ENCODE measurements around the gene TEX30. TPM values are rescaled to one million over a fixed set of nuclear protein-coding genes. Genes with fewer than 3 reads are reported as not detected.
A peak's percentile ranks its signal among the peaks of the same experiment; 100 is the strongest.
"Not testable (repeated sequence)": the region's sequence is repeated elsewhere in the genome, so short reads cannot be mapped to it uniquely, and the experiment has no call there.

Gene TEX30
- 32.0 and 36.1 TPM in 2 replicates for total RNA-seq (2014; rRNA removed; shearing (Covaris generic))

- DNase-seq (ENCODE audit: low spot score), result peak; percentile 45
Measured at GRCh38 chr13:102773441-102774213, at the start of gene TEX30. TSS of gene TEX30 (minus strand) at chr13:102773786. CDS start at chr13:102770026, 3,760 bp downstream.

GRCh38 chr13:102817907-102818306 is 44.3 kb upstream of the TEX30 start:
- DNase-seq (ENCODE audit: low spot score), result no peak

- DNase-seq (ENCODE audit: low spot score), result no peak
Measured at GRCh38 chr13:102817241-102817640, 43.7 kb upstream of the TEX30 start.

DNA sequence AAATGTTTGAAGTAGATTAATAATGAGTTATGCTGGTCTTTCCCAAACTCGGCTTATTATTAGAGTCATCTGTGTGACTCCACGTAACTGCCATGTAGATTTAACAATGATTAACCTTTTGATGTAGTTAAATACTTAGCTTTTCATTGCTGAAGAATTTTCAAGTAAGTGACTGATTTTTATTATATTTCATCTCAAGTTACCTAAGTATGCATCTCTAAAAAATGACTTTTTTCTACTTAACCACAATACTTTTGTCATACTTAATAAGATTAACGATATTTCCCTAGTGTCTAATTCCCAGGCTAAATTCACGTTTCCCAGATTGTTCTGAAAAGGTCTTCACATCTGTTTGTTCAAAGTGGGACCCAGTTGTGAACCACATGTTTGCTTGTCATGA is 43.1 kb upstream of the TEX30 start:
- DNase-seq (ENCODE audit: low spot score), result no peak

DNA sequence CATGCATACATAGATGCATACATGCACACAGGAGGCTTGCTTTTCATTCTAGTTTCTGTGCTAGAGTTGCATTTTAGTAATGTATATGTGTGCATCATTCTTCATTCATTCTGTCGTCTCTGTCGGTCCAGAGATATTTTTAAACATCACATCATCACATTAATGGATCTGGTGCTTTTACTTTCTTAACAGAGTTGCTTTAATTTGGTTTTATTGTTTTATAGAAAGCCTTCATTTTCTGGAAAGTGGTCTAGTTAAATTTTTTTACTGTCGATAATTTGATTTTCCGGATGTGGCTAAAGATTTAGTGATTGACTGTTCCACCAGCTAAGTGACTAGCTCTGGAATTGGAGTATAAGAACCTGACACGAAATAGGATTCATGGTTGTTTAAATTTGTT is 42.2 kb upstream of the TEX30 start:
- no peak for DNase-seq (ENCODE audit: low spot score)

GRCh38 chr13:102814793-102815192 is 41.2 kb upstream of the TEX30 start:
- no peak for DNase-seq (ENCODE audit: low spot score)

DNA sequence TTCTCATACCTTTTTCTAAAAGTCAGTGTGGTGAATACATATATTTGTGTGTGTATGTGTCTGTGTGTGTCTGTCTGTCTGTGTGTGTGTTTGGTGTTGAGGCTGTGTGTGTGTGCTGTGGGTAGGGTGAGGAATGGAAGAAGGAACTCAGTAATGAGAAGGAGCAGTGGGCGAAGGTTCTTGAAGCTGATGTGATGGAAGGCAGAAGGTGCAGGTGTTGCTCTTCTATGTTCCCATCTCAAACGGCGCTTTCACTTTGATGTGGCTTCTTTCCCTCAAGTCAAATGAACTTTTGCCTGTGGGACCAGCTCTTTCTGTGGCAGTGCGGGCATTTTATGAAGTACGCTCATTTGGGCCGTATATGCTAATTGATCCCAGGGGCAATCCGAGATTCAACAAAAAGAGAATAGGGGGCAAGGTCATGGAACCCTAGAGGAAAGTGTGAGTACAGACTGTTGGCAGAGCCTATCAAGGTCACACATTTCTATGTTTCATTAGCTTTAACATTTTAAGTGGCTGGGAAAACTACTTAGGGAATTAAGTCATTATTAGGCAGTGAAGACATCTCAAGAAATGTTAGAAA is 40.5 kb upstream of the TEX30 start:
- DNase-seq (ENCODE audit: low spot score), result no peak

DNA sequence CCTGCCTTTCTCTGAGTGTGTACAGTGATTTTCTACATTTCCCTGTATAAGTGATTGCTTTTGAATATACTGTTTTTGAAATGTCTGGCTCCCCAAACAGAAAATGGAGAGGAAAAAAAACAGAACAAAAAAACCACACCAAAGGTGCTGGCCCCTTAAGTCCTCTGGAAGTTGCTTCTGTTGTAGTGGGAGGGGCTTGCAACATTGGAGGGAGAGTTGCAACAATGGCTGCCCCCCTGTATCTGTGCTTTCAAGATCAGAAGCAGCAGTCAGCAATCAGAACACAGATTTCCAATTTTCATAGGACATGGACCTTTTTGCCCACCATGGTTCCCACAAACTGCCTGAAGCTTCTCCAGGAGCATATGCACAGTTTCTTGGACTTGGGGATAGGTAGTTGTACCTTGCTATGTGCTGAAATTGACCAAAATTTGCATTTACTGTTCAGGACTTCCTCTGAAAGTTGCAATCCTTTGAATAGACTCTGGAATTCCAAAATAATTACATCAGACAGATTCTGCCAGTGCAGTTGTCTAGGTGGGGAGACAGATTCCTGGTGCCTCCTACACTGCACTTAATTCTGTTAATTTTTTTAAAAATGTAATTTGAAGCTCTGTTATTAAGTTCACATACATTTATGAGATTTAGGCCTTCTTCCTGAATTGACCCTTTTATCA is 39.2 kb upstream of the TEX30 start:
- DNase-seq (ENCODE audit: low spot score), result no peak

DNA sequence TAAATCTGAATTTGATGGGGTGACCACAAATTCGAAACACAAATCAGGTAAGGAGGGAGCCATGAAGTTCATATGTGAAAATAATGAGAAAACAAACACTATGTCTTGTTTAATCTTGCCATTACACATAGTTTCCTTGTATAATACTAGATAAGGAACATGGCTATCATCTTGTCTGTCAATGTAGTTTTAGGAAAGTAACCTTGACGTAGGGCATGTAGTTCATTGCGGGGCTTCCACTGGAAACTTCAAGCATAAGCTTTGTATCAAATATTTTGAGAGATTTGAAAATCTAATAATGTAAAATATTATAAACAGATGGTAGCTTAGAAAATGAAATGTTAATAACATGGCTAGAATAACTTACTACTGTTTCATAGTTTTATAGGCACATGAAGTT is 34.1 kb upstream of the TEX30 start:
- DNase-seq (ENCODE audit: low spot score), result no peak

DNA sequence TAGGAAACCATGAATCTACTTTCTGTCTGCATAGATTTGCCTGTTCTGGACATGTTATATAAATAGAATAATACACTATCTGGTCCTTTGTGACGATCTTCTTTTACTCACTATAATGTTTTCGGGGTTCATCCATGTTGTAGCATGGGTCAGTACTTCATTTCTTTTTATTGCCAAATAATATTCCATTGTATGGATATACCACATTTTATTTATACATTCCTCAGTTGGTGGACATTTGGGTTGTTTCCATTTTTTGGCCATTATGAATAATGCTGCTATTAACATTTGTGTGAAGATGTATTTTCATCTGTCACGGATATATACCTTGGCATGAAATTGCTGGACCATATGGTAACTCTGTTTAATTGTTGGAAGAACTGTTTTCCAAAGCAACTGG is 32.1 kb upstream of the TEX30 start:
- no peak for DNase-seq (ENCODE audit: low spot score)

- peak; percentile 32 for DNase-seq (ENCODE audit: low spot score)
Measured at GRCh38 chr13:102800145-102801041, 26.8 kb upstream of the TEX30 start.

DNA sequence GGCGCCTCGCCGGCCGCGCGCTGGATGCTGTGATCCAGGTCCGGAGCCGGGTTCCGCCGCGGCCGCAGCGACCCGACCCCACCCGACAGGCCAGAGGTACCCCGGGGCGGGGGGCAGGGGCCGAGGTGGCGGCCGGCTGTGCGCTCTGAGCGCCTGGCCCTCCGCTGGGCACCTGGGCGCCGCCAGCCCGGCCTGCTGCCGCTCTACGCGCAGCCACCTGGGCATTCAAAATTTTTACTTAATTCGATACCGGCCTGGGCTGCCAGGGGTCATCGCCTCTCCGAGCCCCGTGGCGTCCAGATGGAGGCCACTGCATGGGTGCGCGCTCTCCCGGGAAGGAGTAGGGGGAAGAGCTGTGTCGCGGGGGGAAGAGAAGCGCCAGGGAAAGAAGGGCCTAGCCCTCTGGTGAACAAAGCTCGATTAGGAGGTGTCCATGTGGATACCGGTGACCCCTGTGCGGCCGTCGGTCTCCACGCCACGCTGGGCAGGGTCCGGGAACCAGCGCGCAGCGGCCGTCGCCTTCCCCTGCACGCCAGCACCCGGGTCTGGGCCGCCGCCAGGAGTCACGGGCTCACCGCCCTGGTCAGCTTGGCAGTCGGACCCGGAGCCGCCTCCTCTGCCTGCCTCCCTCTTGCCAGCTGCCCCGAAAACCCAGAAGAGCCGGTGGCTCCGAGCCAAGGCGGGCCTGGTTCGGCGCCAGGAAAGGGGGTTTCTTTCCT is 26.0 kb upstream of the TEX30 start:
- no peak for DNase-seq (ENCODE audit: low spot score)

- DNase-seq (ENCODE audit: low spot score), result peak; percentile 79
Measured at GRCh38 chr13:102798581-102799425, 25.2 kb upstream of the TEX30 start, which contains the start of the genes BIVM and POGLUT2. TSS of gene BIVM (plus strand) at chr13:102799119. CDS start at chr13:102807268, 8,149 bp downstream. TSS of gene POGLUT2 (minus strand) at chr13:102798976. CDS start at chr13:102798670, 306 bp downstream.

DNA sequence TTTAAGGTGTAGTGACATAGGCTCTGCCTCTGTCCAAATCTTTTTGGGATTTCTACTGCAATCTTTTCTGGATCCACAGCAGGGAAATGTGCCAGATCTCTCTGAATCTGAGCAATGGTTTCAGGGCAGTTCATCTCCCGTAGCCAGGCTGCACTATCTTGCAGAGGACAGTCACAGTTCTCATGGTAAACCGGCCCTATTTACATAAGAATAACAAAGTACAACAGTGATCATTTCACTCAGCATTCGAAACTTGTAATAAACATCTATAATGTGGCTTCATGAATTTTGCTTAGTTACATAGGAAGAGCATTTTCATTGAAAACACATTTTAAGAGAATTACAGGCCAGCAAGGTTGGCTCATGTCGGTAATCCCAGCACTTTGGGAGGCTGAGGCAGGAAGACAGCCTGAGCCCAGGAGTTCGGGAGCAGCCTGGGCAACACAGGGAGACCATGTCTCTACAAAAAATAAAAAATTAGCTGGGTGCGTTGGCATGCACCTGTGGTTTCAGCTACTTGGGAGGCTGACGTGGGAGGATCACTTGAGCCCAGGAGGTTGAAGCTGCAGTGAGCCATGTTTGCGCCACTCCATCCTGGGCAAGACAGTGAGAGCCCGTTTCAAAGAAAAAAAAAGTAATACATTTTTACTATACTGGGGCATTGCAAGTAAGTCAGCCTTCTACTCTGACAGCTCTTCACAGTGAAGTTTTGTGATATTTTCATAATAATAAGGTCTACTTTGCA is 20.2 kb upstream of the TEX30 start:
- DNase-seq (ENCODE audit: low spot score), result no peak

DNA sequence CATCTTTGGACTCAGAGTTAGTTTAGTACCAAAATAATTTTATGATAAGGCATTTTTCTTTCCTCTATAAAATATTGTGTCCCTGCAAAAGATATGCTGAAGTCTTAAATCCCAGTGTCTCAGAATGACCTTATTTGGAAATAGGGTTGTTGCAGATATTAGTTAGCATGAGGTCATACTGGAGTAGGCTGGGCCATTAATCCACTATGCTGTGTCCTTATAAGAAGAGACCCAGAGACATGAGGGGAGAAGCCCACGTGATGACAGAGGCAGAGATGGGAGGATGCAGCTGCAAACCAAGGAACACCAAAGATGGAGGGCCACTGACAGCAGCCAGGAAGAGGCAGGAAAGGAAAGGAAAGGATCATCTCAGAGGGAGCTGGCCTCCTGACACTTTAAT is 18.8 kb upstream of the TEX30 start:
- DNase-seq (ENCODE audit: low spot score), result no peak

DNA sequence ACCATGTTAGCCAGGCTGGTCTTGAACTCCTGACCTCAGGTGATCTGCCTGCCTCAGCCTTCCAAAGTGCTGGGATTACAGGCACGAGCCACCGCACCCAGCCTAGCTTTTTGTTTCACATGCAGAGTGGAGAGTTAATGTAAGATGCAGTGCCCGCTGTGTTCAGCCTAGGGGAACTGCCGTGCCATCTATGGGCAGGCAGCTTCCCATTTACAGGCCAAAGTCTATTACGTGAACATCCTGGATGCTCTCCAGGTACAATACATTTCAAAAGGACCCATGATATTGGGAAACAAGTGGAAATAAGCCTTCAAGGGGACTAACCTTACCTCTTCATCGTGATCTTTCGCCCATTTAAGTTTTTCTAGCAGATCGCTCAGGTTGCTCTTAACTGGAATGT is 15.1 kb upstream of the TEX30 start:
- no peak for DNase-seq (ENCODE audit: low spot score)

DNA sequence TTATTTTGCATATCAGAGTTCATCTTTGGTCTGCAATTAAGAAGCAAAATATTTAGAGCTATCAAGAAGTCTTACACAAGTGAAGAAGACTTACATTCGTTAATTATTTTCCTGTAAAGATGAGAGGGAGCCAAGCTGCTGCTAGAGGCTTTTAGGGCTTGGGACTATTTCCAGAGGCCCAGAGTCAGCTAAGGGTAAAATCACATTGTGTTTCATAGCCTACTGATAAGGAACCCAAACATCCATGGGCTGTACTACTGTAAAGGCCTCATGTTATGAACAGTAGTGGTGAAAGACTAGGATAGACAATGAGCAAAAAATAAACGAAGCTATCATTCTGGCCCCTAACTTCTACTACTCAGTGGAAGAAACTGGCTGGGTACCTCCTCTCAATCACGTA is 10.9 kb upstream of the TEX30 start:
- no peak for DNase-seq (ENCODE audit: low spot score)

GRCh38 chr13:102781591-102781990 is 8.0 kb upstream of the TEX30 start:
- DNase-seq (ENCODE audit: low spot score), result no peak

DNA sequence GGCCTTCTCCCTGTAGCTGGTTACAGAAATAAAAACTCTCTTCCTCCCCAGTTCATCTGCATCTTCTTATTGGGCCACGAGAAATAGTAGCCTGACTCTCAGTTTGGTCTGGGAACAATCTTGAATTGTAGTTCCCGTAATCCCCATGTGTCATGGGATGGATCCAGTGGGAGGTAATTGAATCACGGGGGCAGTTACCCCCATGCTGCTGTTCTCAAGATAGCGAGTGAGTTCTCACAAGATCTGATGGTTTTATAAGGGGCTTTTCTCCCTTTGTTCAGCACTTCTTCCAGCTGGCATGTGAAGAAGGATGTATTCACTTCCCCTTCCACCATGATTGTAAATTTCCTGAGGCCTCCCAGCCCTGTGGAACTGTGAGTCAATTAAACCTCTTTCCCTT is 7.1 kb upstream of the TEX30 start:
- not testable (repeated sequence) for DNase-seq (ENCODE audit: low spot score)

All from H4 (cell line).